IMR-90 (cell line): ENCODE results near the gene GPC5. TPM values are rescaled to one million over a fixed set of nuclear protein-coding genes. Genes with fewer than 3 reads are reported as not detected.

Experiments used
- ATAC-seq: fragments of 200-7000 bp; cut with Tn5 transposase; 2 replicates; pipeline ENCODE4 v1.9.1; 2020; ENCODE audit warnings: low read depth, mild to moderate bottlenecking, moderate library complexity
- BruUV-seq: library from RNA; stranded (reverse); fragments of 400-500 nt; replicated peaks from 2 replicates; lab custom pipeline; 2021; lab: Mats Ljungman, UMichigan
- CTCF ChIA-PET: fragments of 300-600 bp; formaldehyde crosslinking; extraction: SDS; loops from one replicate; lab custom pipeline; 2021; ENCODE audit warnings: antibody characterized with exemption; lab: Yijun Ruan, JAX
- POLR2A ChIA-PET: fragments of 300-600 bp; sonication (Branson Sonifier 250); formaldehyde crosslinking; loops from one replicate; lab custom pipeline; 2022; ENCODE audit warnings: antibody characterized with exemption; ENCODE audit not compliant: unreplicated experiment; lab: Charles Lee
- DNase-seq: peaks from one replicate; pipeline ENCODE4 v3.0.0; 2013
- H2AFZ ChIP-seq: replicated peaks from 2 replicates; pipeline ENCODE3; 2013; ENCODE audit warnings: low read length, mild to moderate bottlenecking; ENCODE audit not compliant: poor library complexity
- H2AK5ac ChIP-seq: 2 replicates; pipeline ENCODE4 v1.6.1; 2013; ENCODE audit warnings: low read depth, low read length, inconsistent platforms
- H2AK9ac ChIP-seq: replicated peaks from 2 replicates; pipeline ENCODE3; 2013; ENCODE audit warnings: mild to moderate bottlenecking, low read depth, low read length, moderate library complexity; ENCODE audit not compliant: poor library complexity
- H2BK120ac ChIP-seq: 2 replicates; pipeline ENCODE4 v1.6.1; 2013; ENCODE audit warnings: low read depth, low read length, inconsistent platforms
- H2BK15ac ChIP-seq: 3 replicates; pipeline ENCODE4 v1.6.1; 2013; ENCODE audit warnings: low read depth, low read length, inconsistent platforms
- H2BK20ac ChIP-seq: 2 replicates; pipeline ENCODE4 v1.6.1; 2013; ENCODE audit warnings: low read depth, mild to moderate bottlenecking, inconsistent platforms, low read length, moderate library complexity
- H2BK5ac ChIP-seq: 2 replicates; pipeline ENCODE4 v1.6.1; 2013; ENCODE audit warnings: mild to moderate bottlenecking, low read depth, low read length, inconsistent platforms; ENCODE audit not compliant: poor library complexity, severe bottlenecking
- H3K14ac ChIP-seq: replicated peaks from 2 replicates; pipeline ENCODE4 v1.6.1; 2013; ENCODE audit warnings: low read depth, low read length, inconsistent platforms
- H3K18ac ChIP-seq: 2 replicates; pipeline ENCODE4 v1.6.1; 2013; ENCODE audit warnings: low read depth, low read length, control low read depth
- H3K23ac ChIP-seq: 2 replicates; pipeline ENCODE4 v1.6.1; 2013; ENCODE audit warnings: low read depth, low read length, inconsistent platforms
- H3K27ac ChIP-seq: 2 replicates; pipeline ENCODE4 v1.5.1; 2013; ENCODE audit warnings: mild to moderate bottlenecking, control low read depth, low read length; ENCODE audit not compliant: insufficient read depth
- H3K27me3 ChIP-seq: 2 replicates; pipeline ENCODE4 v1.6.1; 2013; ENCODE audit warnings: low read length; ENCODE audit not compliant: control insufficient read depth, insufficient read depth
- H3K36me3 ChIP-seq: 2 replicates; pipeline ENCODE4 v1.6.1; 2013; ENCODE audit warnings: low read length, mixed read lengths; ENCODE audit not compliant: control insufficient read depth, insufficient read depth
- H3K4ac ChIP-seq: 2 replicates; pipeline ENCODE4 v1.6.1; 2013; ENCODE audit warnings: low read depth, low read length, inconsistent platforms
- H3K4me1 ChIP-seq: 2 replicates; pipeline ENCODE4 v1.6.1; 2013; ENCODE audit warnings: low read length, mixed read lengths; ENCODE audit not compliant: control insufficient read depth, insufficient read depth
- H3K4me2 ChIP-seq: 2 replicates; pipeline ENCODE4 v1.6.1; 2013; ENCODE audit warnings: low read depth, mild to moderate bottlenecking, control low read depth, low read length, moderate library complexity
- H3K4me3 ChIP-seq: 2 replicates; pipeline ENCODE4 v1.5.1; 2013; ENCODE audit warnings: low read depth, mild to moderate bottlenecking, control low read depth, low read length, moderate library complexity; ENCODE audit not compliant: insufficient read depth
- H3K56ac ChIP-seq: 2 replicates; pipeline ENCODE4 v1.6.1; 2013; ENCODE audit warnings: low read length, inconsistent platforms; ENCODE audit not compliant: insufficient read depth; ENCODE audit errors: extremely low read depth
- H3K79me1 ChIP-seq, 2 experiments: 2 replicates each; pipeline ENCODE4 v1.6.1; 2013; ENCODE audit warnings: low read length in 2 of 2, inconsistent platforms in 1 of 2, low read depth in 1 of 2
- H3K9ac ChIP-seq: 2 replicates; pipeline ENCODE4 v1.6.1; 2013; ENCODE audit warnings: low read depth, low read length, control low read depth
- H3K9me1 ChIP-seq: 2 replicates; pipeline ENCODE4 v1.6.1; 2013; ENCODE audit warnings: low read length, inconsistent platforms; ENCODE audit not compliant: insufficient read depth
- H3K9me3 ChIP-seq: 2 replicates; pipeline ENCODE4 v1.6.1; 2013; ENCODE audit warnings: low read length; ENCODE audit not compliant: control insufficient read depth, insufficient read depth
- H4K20me1 ChIP-seq: 2 replicates; pipeline ENCODE4 v1.6.1; 2013; ENCODE audit warnings: low read length, inconsistent platforms; ENCODE audit not compliant: insufficient read depth
- H4K5ac ChIP-seq: 2 replicates; pipeline ENCODE4 v1.6.1; 2013; ENCODE audit warnings: mild to moderate bottlenecking, low read depth, low read length, control low read depth
- H4K8ac ChIP-seq, 2 experiments: 2 replicates each; pipeline ENCODE4 v1.6.1; 2013; ENCODE audit warnings: low read depth in 2 of 2, low read length in 2 of 2, control low read depth in 1 of 2, inconsistent platforms in 1 of 2
- H4K91ac ChIP-seq: 2 replicates; pipeline ENCODE4 v1.6.1; 2013; ENCODE audit warnings: low read depth, low read length, inconsistent platforms; ENCODE audit not compliant: insufficient read depth
- BHLHE40 ChIP-seq: fragments of 150-350 bp; IDR thresholded peaks from 2 replicates; pipeline ENCODE4 v1.6.1; 2016; ENCODE audit warnings: mild to moderate bottlenecking, low read depth, low read length
- CEBPB ChIP-seq: IDR thresholded peaks from 2 replicates; pipeline ENCODE4 v1.6.1; 2012; ENCODE audit warnings: low read depth, low read length, improper control_type of control experiment
- CHD1 ChIP-seq: IDR thresholded peaks from 2 replicates; pipeline ENCODE4 v1.6.1; 2012; ENCODE audit warnings: low read depth, low read length, improper control_type of control experiment
- CTCF ChIP-seq: conservative IDR thresholded peaks from 2 replicates; pipeline ENCODE4 v1.5.1; 2012; ENCODE audit warnings: mild to moderate bottlenecking, low read depth, low read length, improper control_type of control experiment
- ELK1 ChIP-seq: fragments of 150-350 bp; IDR thresholded peaks from 2 replicates; pipeline ENCODE4 v1.6.1; 2016; ENCODE audit warnings: low read depth, mild to moderate bottlenecking, low read length, moderate library complexity, borderline replicate concordance
- FOS ChIP-seq: fragments of 150-350 bp; IDR thresholded peaks from 2 replicates; pipeline ENCODE4 v1.6.1; 2016; ENCODE audit warnings: low read depth, low read length
- MAFK ChIP-seq: IDR thresholded peaks from 2 replicates; pipeline ENCODE4 v1.6.1; 2012; ENCODE audit warnings: low read depth, low read length, improper control_type of control experiment
- MAZ ChIP-seq: IDR thresholded peaks from 2 replicates; pipeline ENCODE4 v1.6.1; 2012; ENCODE audit warnings: low read depth, mild to moderate bottlenecking, low read length, improper control_type of control experiment, moderate library complexity, borderline replicate concordance
- MXI1 ChIP-seq: IDR thresholded peaks from 2 replicates; pipeline ENCODE4 v1.6.1; 2012; ENCODE audit warnings: low read depth, mild to moderate bottlenecking, low read length, moderate library complexity, borderline replicate concordance
- NFE2L2 ChIP-seq: fragments of 150-350 bp; IDR thresholded peaks from 2 replicates; pipeline ENCODE4 v1.6.1; 2016; ENCODE audit warnings: low read depth, mild to moderate bottlenecking, low read length
- POLR2A ChIP-seq: IDR thresholded peaks from 2 replicates; pipeline ENCODE4 v1.6.1; 2012; ENCODE audit warnings: mild to moderate bottlenecking, low read depth, low read length
- RAD21 ChIP-seq: IDR thresholded peaks from 2 replicates; pipeline ENCODE4 v1.6.1; 2012; ENCODE audit warnings: low read length, improper control_type of control experiment
- RCOR1 ChIP-seq: IDR thresholded peaks from 2 replicates; pipeline ENCODE4 v1.6.1; 2012; ENCODE audit warnings: mild to moderate bottlenecking, low read length, improper control_type of control experiment; ENCODE audit not compliant: insufficient replicate concordance
- RFX5 ChIP-seq: IDR thresholded peaks from 2 replicates; pipeline ENCODE4 v1.8.0; 2012; ENCODE audit warnings: low read depth, mild to moderate bottlenecking, low read length, moderate library complexity
- SMC3 ChIP-seq: fragments of 150-350 bp; IDR thresholded peaks from 2 replicates; pipeline ENCODE4 v1.6.1; 2016; ENCODE audit warnings: low read depth, mild to moderate bottlenecking, antibody characterized with exemption, low read length, moderate library complexity
- USF2 ChIP-seq: fragments of 150-350 bp; IDR thresholded peaks from 2 replicates; pipeline ENCODE4 v1.6.1; 2017; ENCODE audit warnings: mild to moderate bottlenecking, antibody characterized with exemption, low read length, low read depth
- WGBS, 2 experiments: methylation state at CpG; one replicate each; pipeline versions ENCODE4 v1.1.5 to v1.1.7; 2013; ENCODE audit warnings: missing lambda C conversion rate in 2 of 2; ENCODE audit not compliant: insufficient read length in 1 of 2; ENCODE audit errors: extremely low coverage in 2 of 2; 5-methylcytosine and 5-hydroxymethylcytosine counted together
- dilution Hi-C: fragments of 300-500 bp; cut with HindIII; formaldehyde crosslinking; loops from one replicate; pipeline ENCODE4 v1.14.3; 2018; ENCODE audit warnings: low sequenced_read_pairs; ENCODE audit not compliant: unreplicated experiment
- in situ Hi-C: fragments of 300-500 bp; cut with MboI; formaldehyde crosslinking; loops from 3 replicates; pipeline ENCODE4 v1.14.3; 2019; ENCODE audit warnings: low sequenced_read_pairs, inconsistent platforms, mixed read lengths
- intact Hi-C: fragments of 100-400 bp; cut with micrococcal nuclease; formaldehyde crosslinking; loops from 2 replicates; pipeline ENCODE4 v1.10.0; 2022
- polyA plus RNA-seq, 3 experiments: library from polyadenylated mRNA; depleted of rRNA; stranded (reverse); fragments of >200 nt; gene quantifications; 2 replicates each; pipeline ENCODE4 v1.2.3, GENCODE V29; 2012; ENCODE audit warnings: low replicate concordance in 1 of 3
- total RNA-seq: library from RNA; depleted of rRNA; stranded (reverse); fragments of >200 nt; gene quantifications from 2 replicates; pipeline ENCODE4 v1.2.3, GENCODE V29; 2012

Gene GPC5
- total and polyA plus RNA-seq, 2 of the 4 experiments (the other 2 are of a cell fraction), result 0.94 to 1.8 TPM

- Histone ChIP-seq H3K79me1 (no peaks in the 10 kb centered on the region), H2AFZ (no peak overlapping the region), H2BK20ac (no peak overlapping the region), H2BK5ac (no peak overlapping the region), H4K20me1 (no peaks in the 10 kb centered on the region), H3K4me1 (no peaks in the 10 kb centered on the region), H3K56ac (no peak overlapping the region), H2BK15ac (no peak overlapping the region), H4K8ac (no peak overlapping the region), H3K9me1 (no peaks in the 10 kb centered on the region), H3K9me3 (0 out of 2 replicates have a peak, but pooled peaks cover 3% of the 10 kb centered on the region), H2AK5ac (no peak overlapping the region), H3K9ac (no peak overlapping the region), H4K91ac (no peak overlapping the region), H2BK120ac (no peak overlapping the region), H3K27ac (no peak overlapping the region), H3K27me3 (no peaks in the 10 kb centered on the region), H3K4me3 (no peak overlapping the region), H3K14ac (no peak overlapping the region), H3K36me3 (no peaks in the 10 kb centered on the region), H4K5ac (no peak overlapping the region), H2AK9ac (no peak overlapping the region), H3K18ac (no peak overlapping the region), H3K23ac (no peak overlapping the region), H3K4me2 (no peak overlapping the region), H3K4ac (no peak overlapping the region)
- BruUV-seq, result no TSS peak
- 0% methylated on average over 1 of the region's 1 CpG; no CpG with 5 or more reads in 1 of the 2 experiments for WGBS, 2 experiments
- intact Hi-C loops (no loop called here), in situ Hi-C loops (no loop called here), dilution Hi-C loops (no loop called here)
- POLR2A ChIA-PET, result no interaction called here
- no peak for DNase-seq
- TF ChIP-seq POLR2A, result no peak
- TF ChIP-seq CEBPB, result no peak
- TF ChIP-seq SMC3, result no peak
- TF ChIP-seq USF2, result no peak
- no peak for TF ChIP-seq NFE2L2
- TF ChIP-seq CTCF, result no peak
- no peak for TF ChIP-seq MXI1
- TF ChIP-seq RFX5, result no peak
- no peak for TF ChIP-seq CHD1
- no peak for TF ChIP-seq MAZ
- TF ChIP-seq FOS, result no peak
- TF ChIP-seq BHLHE40, result no peak
- TF ChIP-seq ELK1, result no peak
- no peak for TF ChIP-seq RAD21
- TF ChIP-seq RCOR1, result no peak
- TF ChIP-seq MAFK, result no peak
- CTCF ChIA-PET, result no interaction called here
- no peak for ATAC-seq
These were observed 141.8 kb downstream of the GPC5 start for GRCh38 chr13:91540158-91540736.
